Measurements from ENCODE around the gene DHH. TPM values are rescaled to one million over a fixed set of nuclear protein-coding genes. Genes with fewer than 3 reads are reported as not detected.
A peak's percentile ranks its signal among the peaks of the same experiment; 100 is the strongest.

The DHH gene
- total and polyA plus RNA-seq, 9 of the 15 experiments (the other 6 are each of a cell fraction or from before 2014, with no cell fraction given): 0.07 to 2.6 (median 0.54) TPM

DNA sequence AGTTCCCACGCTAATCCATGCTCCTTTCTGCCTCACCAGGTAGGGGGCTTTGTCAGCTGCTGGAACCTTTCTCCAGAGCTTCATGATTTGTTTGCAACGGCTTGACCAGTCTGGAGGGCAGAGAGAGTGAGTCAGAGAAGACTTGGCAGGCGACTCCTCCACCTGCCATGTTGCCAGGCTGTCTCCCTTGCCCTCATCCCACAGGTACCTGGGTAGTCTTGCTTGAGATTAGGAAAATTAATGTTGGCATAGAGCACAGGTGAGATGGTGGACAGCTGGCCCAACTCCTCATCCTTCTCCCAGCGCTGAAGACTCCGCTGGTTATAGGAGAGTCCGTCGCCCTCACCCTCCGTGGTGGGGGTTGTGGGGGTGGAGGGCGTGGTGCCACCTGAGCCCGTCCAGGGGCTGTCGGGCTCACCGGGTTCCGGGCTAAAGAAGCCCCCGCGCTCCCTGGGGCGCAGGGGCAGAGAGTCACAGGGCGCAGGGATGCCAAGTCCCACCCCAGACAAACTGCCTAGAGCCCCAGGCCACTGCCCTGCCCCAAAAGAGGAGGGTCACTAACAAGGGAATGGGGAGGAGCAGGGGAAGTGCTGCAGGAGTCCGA, 52.6 kb downstream of the DHH start:
- ATAC-seq (no peak), FAIRE-seq (no peak), DNase-seq (ENCODE audit: extremely low read depth in 1 of 4, low spot score in 3 of 4) (no peak)
- ChIA-PET POLR2A (interaction anchor here (0.8 to 12.9 kb wide), 4 partner anchors 9 to 56 kb away, joined by 3 to 78 read pairs (median 8); partner anchors contain the start of gene PRKAG1), CTCF (ENCODE audit: low intra/inter-chr PET ratio) (interaction anchor here (0.7 kb wide), 1 partner anchor 1908 kb away, joined by 3 read pairs; no protein-coding TSS in a partner anchor)
- H3K9ac ChIP-seq (ENCODE audit: insufficient read depth in 1 of 2, low read depth in 2 of 2, low read length in 2 of 2): no peak overlapping the region
- H3K9me3 ChIP-seq (replicated peaks; ENCODE audit: control insufficient read depth, insufficient read depth, low read depth, low read length): no peaks in the 10 kb centered on the region
- H3K27me3 ChIP-seq (ENCODE audit: control insufficient read depth in 2 of 2, insufficient read depth in 2 of 2, low read length in 2 of 2): no peaks in the 10 kb centered on the region
- 98% methylated on average over 14 of the region's 18 CpGs for WGBS (ENCODE audit: insufficient coverage, low coverage, missing lambda C conversion rate)
- H3K4me2 ChIP-seq (ENCODE audit: insufficient read depth, low read length): no peak overlapping the region
- in situ Hi-C loops (cut with MboI): no loop called here
- no peaks in the 10 kb centered on the region for H3K79me2 ChIP-seq (ENCODE audit: control insufficient read depth, insufficient read depth, low read length)
- H3K36me3 ChIP-seq (ENCODE audit: control insufficient read depth, insufficient read depth, low read length): peaks cover 99% of the 10 kb centered on the region
- TF ChIP-seq IRF9 (tag; IDR thresholded peaks at IDR 0.05): no peak
- no peak for TF ChIP-seq MEIS2 (IDR thresholded peaks at IDR 0.05; ENCODE audit: partially characterized antibody)
- TF ChIP-seq HIVEP1 (CRISPR knock-in tag; IDR thresholded peaks at IDR 0.05): no peak
- no peak for TF ChIP-seq ZNF384 (IDR thresholded peaks at IDR 0.05; ENCODE audit: low read depth, low read length)
- TF ChIP-seq POLR2G (IDR thresholded peaks at IDR 0.05; ENCODE audit: low read depth, low read length): peak; percentile 38; the same call in 1 of the 2 replicates
- H3K4me1 ChIP-seq (replicated peaks in 1 of 2; ENCODE audit: control insufficient read depth in 2 of 2, insufficient read depth in 2 of 2, low read length in 2 of 2): 0 out of 5 replicates have a peak, but pooled peaks cover 0 to 3% of the 10 kb centered on the region in 2 experiments
- peaks cover 4% of the 10 kb centered on the region for H4K20me1 ChIP-seq (replicated peaks; ENCODE audit: control insufficient read depth, insufficient read depth, low read length)
- intact Hi-C loops (cut with micrococcal nuclease): no loop called here
- no peak overlapping the region for H2AFZ ChIP-seq (ENCODE audit: low read depth, low read length)
- H3K9me1 ChIP-seq (ENCODE audit: control insufficient read depth, insufficient read depth, low read length): no peaks in the 10 kb centered on the region
- H3K4me3 ChIP-seq: no peak overlapping the region
- BruUV-seq (replicated peaks): no TSS peak
- H3K27ac ChIP-seq (ENCODE audit: extremely low read depth, low read depth, low read length): no peak overlapping the region
